HepG2 (cell line): ENCODE measurements around the gene EMC9. TPM values are rescaled to one million over a fixed set of nuclear protein-coding genes. Genes with fewer than 3 reads are reported as not detected.

Experiments
- ATAC-seq: fragments of 200-7000 bp; cut with Tn5 transposase; 3 replicates; pipeline ENCODE4 v1.9.1; 2020; ENCODE audit warnings: mild to moderate bottlenecking, moderate library complexity
- BruUV-seq: library from RNA; stranded (reverse); fragments of 400-500 nt; replicated peaks from 2 replicates; lab custom pipeline; 2021; lab: Mats Ljungman, UMichigan
- CTCF ChIA-PET: fragments of 300-600 bp; formaldehyde crosslinking; extraction: SDS; loops from one replicate; lab custom pipeline; 2021; ENCODE audit warnings: low total read pairs, inconsistent platforms, low intra/inter-chr PET ratio; lab: Yijun Ruan, JAX
- POLR2A ChIA-PET: fragments of 350-600 bp; sonication (Branson Sonifier 250); formaldehyde crosslinking; loops from one replicate; lab custom pipeline; 2020; ENCODE audit warnings: antibody characterized with exemption, inconsistent platforms; lab: Yijun Ruan, JAX
- DNase-seq: peaks from one replicate; pipeline ENCODE4 v3.0.0-alpha.2; 2015; ENCODE audit warnings: low spot score
- FAIRE-seq: peaks from 3 replicates; lab custom pipeline; 2011; peaks lifted over from hg19 to GRCh38; lab: Jason Lieb, UNC
- H2AFZ ChIP-seq: one replicate; pipeline ENCODE4 v1.6.1; 2011; ENCODE audit warnings: low read length, inconsistent platforms
- H3K27ac ChIP-seq: fragments of 300-600 bp; 3 replicates; pipeline ENCODE4 v1.8.0; 2011; ENCODE audit warnings: mixed run types, mild to moderate bottlenecking, mixed read lengths, low read length, inconsistent platforms; ENCODE audit not compliant: insufficient read depth; ENCODE audit errors: extremely low read length
- H3K27me3 ChIP-seq, 2 experiments: fragments of 200-600 bp in 1 of 2; 2 replicates in 1 of 2; 3 replicates in 1 of 2; pipeline versions ENCODE4 v1.6.0 to v1.8.0; 2011; ENCODE audit warnings: low read length in 2 of 2, mild to moderate bottlenecking in 2 of 2, moderate library complexity in 2 of 2, inconsistent platforms in 1 of 2; ENCODE audit not compliant: insufficient read depth in 2 of 2, control insufficient read depth in 1 of 2
- H3K36me3 ChIP-seq, 2 experiments: fragments of 200-600 bp in 1 of 2; replicated peaks in 1 of 2; 2 replicates in 1 of 2; 3 replicates in 1 of 2; pipeline versions ENCODE4 v1.5.1 to v1.8.0; 2011; ENCODE audit warnings: low read length in 2 of 2, inconsistent platforms in 1 of 2; ENCODE audit not compliant: insufficient read depth in 2 of 2, control insufficient read depth in 1 of 2
- H3K4me1 ChIP-seq: 2 replicates; pipeline ENCODE4 v1.5.1; 2012; ENCODE audit warnings: low read length, inconsistent platforms; ENCODE audit not compliant: insufficient read depth
- H3K4me2 ChIP-seq: 2 replicates; pipeline ENCODE4 v1.6.0; 2011; ENCODE audit warnings: low read depth, low read length, inconsistent platforms
- H3K4me3 ChIP-seq, 3 experiments: fragments of 200-600 bp in 1 of 3; sonication (generic), shearing (Covaris generic) in 1 of 3; replicated peaks in 1 of 3; 2 replicates each; pipeline ENCODE4 v1.5.1; 2011 to 2016; ENCODE audit warnings: low read length in 3 of 3, inconsistent platforms in 2 of 3, low read depth in 2 of 3, mild to moderate bottlenecking in 2 of 3, control low read depth in 1 of 3, mixed read lengths in 1 of 3; ENCODE audit not compliant: insufficient read depth in 1 of 3
- H3K79me2 ChIP-seq: one replicate; pipeline ENCODE4 v1.6.1; 2011; ENCODE audit warnings: low read length, inconsistent platforms; ENCODE audit not compliant: insufficient read depth
- H3K9ac ChIP-seq: 2 replicates; pipeline ENCODE4 v1.6.0; 2011; ENCODE audit warnings: mild to moderate bottlenecking, low read depth, low read length, inconsistent platforms; ENCODE audit not compliant: insufficient read depth
- H3K9me3 ChIP-seq: 2 replicates; pipeline ENCODE4 v1.5.1; 2012; ENCODE audit warnings: mild to moderate bottlenecking, low read length
- H4K20me1 ChIP-seq: 2 replicates; pipeline ENCODE4 v1.6.0; 2011; ENCODE audit warnings: inconsistent platforms, mild to moderate bottlenecking, low read length, moderate library complexity; ENCODE audit not compliant: insufficient read depth
- ADNP ChIP-seq: sonication (generic); formaldehyde crosslinking; IDR thresholded peaks from 2 replicates; pipeline ENCODE4 v1.4.0; 2020; ENCODE audit warnings: missing genetic modification reagents
- CREB1 ChIP-seq, 2 experiments: fragments of 450-650 bp in 1 of 2; IDR thresholded peaks; 2 replicates each; pipeline ENCODE4 v1.6.1; 2016 to 2017; ENCODE audit warnings: control low read depth in 1 of 2, mild to moderate bottlenecking in 1 of 2, missing compliant biosample characterization in 1 of 2, missing genetic modification characterization in 1 of 2
- POLR2G ChIP-seq: fragments of 200-400 bp; formaldehyde crosslinking; IDR thresholded peaks from 2 replicates; pipeline ENCODE4 v1.6.1; 2018; ENCODE audit warnings: mild to moderate bottlenecking, low read depth, low read length, moderate library complexity
- RAD21 ChIP-seq: fragments of 450-650 bp; formaldehyde crosslinking; IDR thresholded peaks from 2 replicates; pipeline ENCODE4 v1.5.0; 2020; ENCODE audit warnings: mild to moderate bottlenecking
- RFXAP ChIP-seq: sonication (generic); formaldehyde crosslinking; IDR thresholded peaks from 2 replicates; pipeline ENCODE4 v1.4.0; 2020; ENCODE audit warnings: missing genetic modification reagents, borderline replicate concordance
- SMAD1 ChIP-seq: sonication (generic); formaldehyde crosslinking; IDR thresholded peaks from 2 replicates; pipeline ENCODE4 v1.4.0; 2020; ENCODE audit warnings: missing genetic modification reagents, low read depth, mild to moderate bottlenecking, borderline replicate concordance
- TAF1 ChIP-seq: sonication (generic); formaldehyde crosslinking; IDR thresholded peaks from 2 replicates; pipeline ENCODE4 v1.4.0; 2020; ENCODE audit warnings: missing genetic modification reagents
- XBP1 ChIP-seq: sonication (generic); formaldehyde crosslinking; IDR thresholded peaks from 2 replicates; pipeline ENCODE4 v1.5.0; 2020; ENCODE audit warnings: missing genetic modification reagents
- ZNF234 ChIP-seq: sonication (generic); formaldehyde crosslinking; conservative IDR thresholded peaks from 2 replicates; pipeline ENCODE4 v1.5.1; 2020; ENCODE audit warnings: mild to moderate bottlenecking, missing genetic modification reagents
- ZNF484 ChIP-seq: sonication (generic); formaldehyde crosslinking; IDR thresholded peaks from 2 replicates; pipeline ENCODE4 v1.5.1; 2020; ENCODE audit warnings: mild to moderate bottlenecking, low read depth, missing genetic modification reagents, borderline replicate concordance
- ZNF513 ChIP-seq: sonication (generic); formaldehyde crosslinking; conservative IDR thresholded peaks from 2 replicates; pipeline ENCODE4 v1.5.0; 2020; ENCODE audit warnings: missing genetic modification reagents
- ZNF550 ChIP-seq: sonication (generic); formaldehyde crosslinking; IDR thresholded peaks from 2 replicates; pipeline ENCODE4 v1.4.0; 2020; ENCODE audit warnings: mild to moderate bottlenecking, missing genetic modification reagents, borderline replicate concordance
- ZNF557 ChIP-seq: sonication (generic); formaldehyde crosslinking; IDR thresholded peaks from 2 replicates; pipeline ENCODE4 v1.4.0; 2020; ENCODE audit warnings: missing genetic modification reagents
- in situ Hi-C: cut with HindIII; loops from 2 replicates; pipeline ENCODE4 v1.10.0; 2017; ENCODE audit warnings: low pct_unique_long_range_greater_than_20kb; ENCODE audit not compliant: extremely low pct_ligation_motif_present
- intact Hi-C: fragments of 100-400 bp; cut with micrococcal nuclease; formaldehyde crosslinking; loops from one replicate; pipeline ENCODE4 v1.10.0; 2022; ENCODE audit not compliant: unreplicated experiment
- polyA plus RNA-seq, 8 experiments: library from polyadenylated mRNA; depleted of rRNA in 3 of 8; stranded (reverse) in 7 of 8; unstranded in 1 of 8; fragments of >200 nt; fragmentation: Illumina TruSeq in 4 of 8; extraction: Trizol in 4 of 8; gene quantifications; 2 replicates each; pipeline versions ENCODE4 v1.2.1 to v1.2.3, GENCODE V29; 2011 to 2016; ENCODE audit warnings: low read depth in 4 of 8, missing spikeins in 1 of 8, mixed read lengths in 1 of 8; ENCODE audit not compliant: insufficient read depth in 1 of 8
- total RNA-seq, 5 experiments: library from RNA; depleted of rRNA; stranded (reverse); fragments of >200 nt; fragmentation: Illumina TruSeq; extraction: Trizol; gene quantifications; 2 replicates each; pipeline ENCODE4 v1.2.3, GENCODE V29; 2016; ENCODE audit warnings: low read depth in 1 of 5
- TF ChIP-seq, protein P1 (sequence below): sonication (generic); formaldehyde crosslinking; IDR thresholded peaks from 2 replicates; pipeline ENCODE4 v1.4.0; 2020; ENCODE audit warnings: low read depth, missing genetic modification reagents
- TF ChIP-seq, protein P2 (sequence below): sonication (generic); formaldehyde crosslinking; IDR thresholded peaks from 2 replicates; pipeline ENCODE4 v1.4.0; 2020; ENCODE audit warnings: missing genetic modification reagents, borderline replicate concordance

EMC9 gene
- total and polyA plus RNA-seq, 2 of the 13 experiments (the other 11 are each of a cell fraction or from before 2014, with no cell fraction given), result 60.5 to 78.7 TPM

DNA sequence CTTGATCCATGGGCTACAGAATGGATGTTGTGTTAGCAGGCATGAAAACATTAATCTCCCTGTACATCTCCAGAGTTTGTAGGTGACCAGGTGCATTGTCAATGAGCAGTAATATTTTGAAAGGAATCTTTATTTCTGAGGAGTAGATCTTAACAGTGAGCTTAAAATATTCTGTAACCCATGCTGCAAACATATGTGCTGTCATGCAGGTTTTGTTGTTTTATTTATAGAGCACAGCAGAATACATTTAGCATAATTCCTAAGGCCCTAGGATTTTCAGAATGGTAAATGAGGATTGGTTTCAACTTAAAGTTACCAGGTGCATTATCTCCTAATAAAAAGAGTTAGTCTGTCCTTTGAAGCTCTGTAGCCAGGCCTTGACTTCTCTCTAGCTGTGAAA lies 14.5 kb downstream of the EMC9 start:
- no peak overlapping the region for H3K27ac ChIP-seq
- intact Hi-C loops, result no loop called here
- POLR2A ChIA-PET, result interaction anchor here (1.9 to 22.7 kb wide), 6 partner anchors 6 to 69 kb away, joined by 5 to 977 read pairs (median 26); partner anchors contain the start of genes DCAF11, EMC9, FITM1 and IRF9
- H2AFZ ChIP-seq, result no peak overlapping the region
- in situ Hi-C loops, result loop anchor here (25.0 kb wide), 1 partner anchor 815 kb away; the partner anchor contains the start of genes BCL2L2, PABPN1 and PPP1R3E
- no peak overlapping the region for H3K4me3 ChIP-seq
- BruUV-seq, result no TSS peak
- DNase-seq (no peak), FAIRE-seq (no peak), ATAC-seq (no peak)
- no peak overlapping the region for H3K4me2 ChIP-seq
- CTCF ChIA-PET, result no interaction called here
- no peaks in the 10 kb centered on the region for H3K79me2 ChIP-seq
- H4K20me1 ChIP-seq, result no peaks in the 10 kb centered on the region
- no peaks in the 10 kb centered on the region for H3K27me3 ChIP-seq
- H3K9ac ChIP-seq, result no peak overlapping the region
- H3K9me3 ChIP-seq, result no peaks in the 10 kb centered on the region
- H3K4me1 ChIP-seq, result peaks cover 31% of the 10 kb centered on the region
- H3K36me3 ChIP-seq, result peaks cover 19 to 21% of the 10 kb centered on the region in 2 experiments
- TF ChIP-seq SMAD1 (CRISPR knock-in tag), result no peak
- TF ChIP-seq RAD21 (CRISPR knock-in tag), result no peak
- no peak for TF ChIP-seq ZNF513 (CRISPR knock-in tag)
- TF ChIP-seq CREB1 (IDR thresholded peaks at IDR 0.05), result no peak
- no peak for TF ChIP-seq CREB1 (CRISPR knock-in tag; IDR thresholded peaks at IDR 0.05)
- TF ChIP-seq ADNP (CRISPR knock-in tag), result no peak
- no peak for TF ChIP-seq ZNF550 (CRISPR knock-in tag)
- TF ChIP-seq, protein P1, sequence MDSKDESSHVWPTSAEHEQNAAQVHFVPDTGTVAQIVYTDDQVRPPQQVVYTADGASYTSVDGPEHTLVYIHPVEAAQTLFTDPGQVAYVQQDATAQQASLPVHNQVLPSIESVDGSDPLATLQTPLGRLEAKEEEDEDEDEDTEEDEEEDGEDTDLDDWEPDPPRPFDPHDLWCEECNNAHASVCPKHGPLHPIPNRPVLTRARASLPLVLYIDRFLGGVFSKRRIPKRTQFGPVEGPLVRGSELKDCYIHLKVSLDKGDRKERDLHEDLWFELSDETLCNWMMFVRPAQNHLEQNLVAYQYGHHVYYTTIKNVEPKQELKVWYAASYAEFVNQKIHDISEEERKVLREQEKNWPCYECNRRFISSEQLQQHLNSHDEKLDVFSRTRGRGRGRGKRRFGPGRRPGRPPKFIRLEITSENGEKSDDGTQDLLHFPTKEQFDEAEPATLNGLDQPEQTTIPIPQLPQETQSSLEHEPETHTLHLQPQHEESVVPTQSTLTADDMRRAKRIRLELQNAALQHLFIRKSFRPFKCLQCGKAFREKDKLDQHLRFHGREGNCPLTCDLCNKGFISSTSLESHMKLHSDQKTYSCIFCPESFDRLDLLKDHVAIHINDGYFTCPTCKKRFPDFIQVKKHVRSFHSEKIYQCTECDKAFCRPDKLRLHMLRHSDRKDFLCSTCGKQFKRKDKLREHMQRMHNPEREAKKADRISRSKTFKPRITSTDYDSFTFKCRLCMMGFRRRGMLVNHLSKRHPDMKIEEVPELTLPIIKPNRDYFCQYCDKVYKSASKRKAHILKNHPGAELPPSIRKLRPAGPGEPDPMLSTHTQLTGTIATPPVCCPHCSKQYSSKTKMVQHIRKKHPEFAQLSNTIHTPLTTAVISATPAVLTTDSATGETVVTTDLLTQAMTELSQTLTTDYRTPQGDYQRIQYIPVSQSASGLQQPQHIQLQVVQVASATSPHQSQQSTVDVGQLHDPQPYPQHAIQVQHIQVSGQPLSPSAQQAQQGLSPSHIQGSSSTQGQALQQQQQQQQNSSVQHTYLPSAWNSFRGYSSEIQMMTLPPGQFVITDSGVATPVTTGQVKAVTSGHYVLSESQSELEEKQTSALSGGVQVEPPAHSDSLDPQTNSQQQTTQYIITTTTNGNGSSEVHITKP, result no peak
- no peak for TF ChIP-seq RFXAP (CRISPR knock-in tag)
- TF ChIP-seq ZNF484 (CRISPR knock-in tag), result no peak
- no peak for TF ChIP-seq TAF1 (CRISPR knock-in tag)
- TF ChIP-seq, protein P2, sequence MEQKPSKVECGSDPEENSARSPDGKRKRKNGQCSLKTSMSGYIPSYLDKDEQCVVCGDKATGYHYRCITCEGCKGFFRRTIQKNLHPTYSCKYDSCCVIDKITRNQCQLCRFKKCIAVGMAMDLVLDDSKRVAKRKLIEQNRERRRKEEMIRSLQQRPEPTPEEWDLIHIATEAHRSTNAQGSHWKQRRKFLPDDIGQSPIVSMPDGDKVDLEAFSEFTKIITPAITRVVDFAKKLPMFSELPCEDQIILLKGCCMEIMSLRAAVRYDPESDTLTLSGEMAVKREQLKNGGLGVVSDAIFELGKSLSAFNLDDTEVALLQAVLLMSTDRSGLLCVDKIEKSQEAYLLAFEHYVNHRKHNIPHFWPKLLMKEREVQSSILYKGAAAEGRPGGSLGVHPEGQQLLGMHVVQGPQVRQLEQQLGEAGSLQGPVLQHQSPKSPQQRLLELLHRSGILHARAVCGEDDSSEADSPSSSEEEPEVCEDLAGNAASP (CRISPR knock-in tag), result no peak
- TF ChIP-seq XBP1 (CRISPR knock-in tag), result no peak
- no peak for TF ChIP-seq POLR2G
- TF ChIP-seq ZNF234 (CRISPR knock-in tag), result no peak
- no peak for TF ChIP-seq ZNF557 (CRISPR knock-in tag)
